ENCODE results near the gene PIPOX.

Gene PIPOX

DNA sequence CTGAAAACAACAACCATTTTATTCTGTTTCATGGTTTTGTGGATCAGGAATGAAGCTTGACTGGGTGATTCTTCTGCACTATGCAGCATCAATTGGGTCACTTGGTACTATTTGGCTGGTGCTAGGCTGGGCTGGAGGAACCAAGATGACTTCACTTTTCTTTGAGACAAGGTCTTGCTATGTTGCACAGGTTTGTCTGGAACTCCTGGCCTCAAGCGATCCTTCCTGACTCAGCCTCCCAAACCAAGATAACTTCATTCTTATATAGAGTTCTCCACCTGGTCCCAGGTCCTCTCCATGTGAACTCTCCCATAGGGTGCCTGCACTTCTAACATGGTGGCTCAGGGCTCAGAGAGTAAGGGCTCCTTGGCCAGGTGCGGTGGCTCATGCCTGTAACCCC, 1.9 kb upstream of the PIPOX start:
- no peak overlapping the region for H3K9ac ChIP-seq (ENCODE audit: low read length)
- peaks cover 27% of the 10 kb centered on the region for H3K4me1 ChIP-seq (ENCODE audit: control insufficient read depth, insufficient read depth, low read length)
- peaks cover 39% of the 10 kb centered on the region for H3K27me3 ChIP-seq (replicated peaks; ENCODE audit: control insufficient read depth, insufficient read depth, low read length)
- H3K36me3 ChIP-seq (ENCODE audit: control insufficient read depth, insufficient read depth, low read length, severe bottlenecking) = no peaks in the 10 kb centered on the region
- no peak for DNase-seq (ENCODE audit: low read depth)
- no peak overlapping the region for H3K4me3 ChIP-seq (ENCODE audit: low read length)
- peaks cover 12% of the 10 kb centered on the region for H3K9me3 ChIP-seq (ENCODE audit: control insufficient read depth, low read length)

DNA sequence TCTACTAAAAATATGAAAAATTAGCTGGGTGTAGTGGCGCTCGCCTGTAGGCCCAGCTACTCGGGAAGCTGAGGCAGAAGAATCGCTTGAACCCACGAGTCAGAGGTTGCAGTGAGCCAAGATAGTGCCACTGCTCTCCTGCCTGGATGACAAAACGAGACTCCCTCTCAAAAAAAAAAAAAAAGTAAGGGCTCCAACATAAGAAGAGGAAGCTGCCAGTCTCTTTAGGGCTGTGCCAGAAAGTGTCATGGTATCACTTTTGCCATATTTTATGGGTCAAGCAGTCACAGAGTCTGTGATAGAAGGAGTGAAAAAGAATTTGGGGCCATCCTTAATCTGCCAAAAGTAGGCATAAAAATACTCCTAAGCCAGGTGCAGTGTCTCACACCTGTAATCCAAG, 1.4 kb upstream of the PIPOX start:
- Histone ChIP-seq H3K4me3 (ENCODE audit: low read length) (no peak overlapping the region), H3K27me3 (replicated peaks; ENCODE audit: control insufficient read depth, insufficient read depth, low read length) (peaks cover 37% of the 10 kb centered on the region), H3K4me1 (ENCODE audit: control insufficient read depth, insufficient read depth, low read length) (peaks cover 32% of the 10 kb centered on the region), H3K9me3 (ENCODE audit: control insufficient read depth, low read length) (peaks cover 8% of the 10 kb centered on the region), H3K36me3 (ENCODE audit: control insufficient read depth, insufficient read depth, low read length, severe bottlenecking) (no peaks in the 10 kb centered on the region), H3K9ac (ENCODE audit: low read length) (no peak overlapping the region)
- no peak for DNase-seq (ENCODE audit: low read depth)

DNA sequence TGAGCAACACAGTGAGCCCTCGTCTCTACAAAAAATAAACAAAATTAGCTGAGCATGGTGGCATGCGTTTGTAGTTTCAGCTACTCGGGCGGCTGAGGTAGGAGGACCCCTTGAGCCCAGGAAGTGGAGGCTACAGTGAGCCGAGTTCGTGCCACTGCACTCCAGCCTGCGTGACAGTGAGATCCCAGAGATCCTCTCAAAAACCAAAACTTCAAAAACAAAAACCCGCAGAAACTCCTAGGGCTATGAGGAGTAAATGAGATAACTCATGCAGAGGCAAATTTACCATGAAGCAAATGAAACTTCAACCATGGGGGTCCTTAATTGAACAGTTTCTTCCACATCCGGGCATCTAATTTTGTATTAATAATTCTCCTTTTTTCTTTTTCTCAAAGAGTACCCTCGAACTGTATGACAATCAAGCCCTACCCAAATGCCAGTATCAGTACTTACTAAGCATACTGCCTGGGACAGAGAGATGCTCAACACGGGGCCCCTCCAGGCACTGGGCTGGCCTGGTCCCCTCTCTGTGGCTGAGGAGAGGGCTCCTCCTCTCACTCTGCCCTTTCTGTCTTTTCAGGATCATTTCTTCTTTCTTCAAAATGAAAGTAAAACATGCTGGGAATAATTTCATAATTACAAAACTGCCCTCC, 789 bp upstream of the PIPOX start:
- H3K9me3 ChIP-seq (ENCODE audit: control insufficient read depth, low read length) = peaks cover 2% of the 10 kb centered on the region
- H3K4me1 ChIP-seq (ENCODE audit: control insufficient read depth, insufficient read depth, low read length) = peaks cover 34% of the 10 kb centered on the region
- H3K4me3 ChIP-seq (ENCODE audit: low read length) = no peak overlapping the region
- H3K9ac ChIP-seq (ENCODE audit: low read length) = no peak overlapping the region
- no peaks in the 10 kb centered on the region for H3K36me3 ChIP-seq (ENCODE audit: control insufficient read depth, insufficient read depth, low read length, severe bottlenecking)
- DNase-seq (ENCODE audit: low read depth) = no peak
- peaks cover 35% of the 10 kb centered on the region for H3K27me3 ChIP-seq (replicated peaks; ENCODE audit: control insufficient read depth, insufficient read depth, low read length)

DNA sequence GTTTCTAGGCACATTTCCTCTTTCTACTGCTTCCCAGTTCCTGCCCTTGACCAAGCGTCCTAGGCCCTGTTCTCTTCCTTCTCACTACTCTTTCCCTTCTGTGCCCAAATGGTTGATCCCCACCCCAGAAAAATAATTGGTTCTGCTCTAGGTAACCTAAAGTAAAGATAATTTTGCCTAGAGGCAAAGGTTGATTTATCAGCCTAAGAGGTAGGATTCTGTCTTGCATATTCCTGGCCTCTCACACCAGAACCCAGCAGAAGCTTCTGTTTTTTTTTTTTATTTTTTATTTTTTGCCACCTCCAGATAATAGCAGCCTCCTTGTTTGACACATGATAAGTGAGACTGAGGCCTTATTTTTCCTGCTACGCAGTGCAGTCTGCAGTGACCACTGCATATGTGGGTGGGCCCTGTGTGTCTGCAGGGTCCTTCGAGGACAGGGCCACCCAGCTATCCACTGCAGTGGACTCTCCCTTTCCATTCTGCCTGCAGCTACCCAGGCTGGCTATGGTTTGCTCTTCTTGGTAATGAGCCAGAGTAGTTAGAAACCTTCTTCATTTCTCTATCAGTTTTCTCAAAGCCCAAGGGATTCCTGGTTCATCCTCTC, 701 bp downstream of the PIPOX start:
- Histone ChIP-seq H3K4me3 (ENCODE audit: low read length) (no peak overlapping the region), H3K9me3 (ENCODE audit: control insufficient read depth, low read length) (no peaks in the 10 kb centered on the region), H3K9ac (ENCODE audit: low read length) (no peak overlapping the region), H3K4me1 (ENCODE audit: control insufficient read depth, insufficient read depth, low read length) (peaks cover 34% of the 10 kb centered on the region), H3K27me3 (replicated peaks; ENCODE audit: control insufficient read depth, insufficient read depth, low read length) (peaks cover 25% of the 10 kb centered on the region), H3K36me3 (ENCODE audit: control insufficient read depth, insufficient read depth, low read length, severe bottlenecking) (no peaks in the 10 kb centered on the region)
- DNase-seq (ENCODE audit: low read depth) = no peak

DNA sequence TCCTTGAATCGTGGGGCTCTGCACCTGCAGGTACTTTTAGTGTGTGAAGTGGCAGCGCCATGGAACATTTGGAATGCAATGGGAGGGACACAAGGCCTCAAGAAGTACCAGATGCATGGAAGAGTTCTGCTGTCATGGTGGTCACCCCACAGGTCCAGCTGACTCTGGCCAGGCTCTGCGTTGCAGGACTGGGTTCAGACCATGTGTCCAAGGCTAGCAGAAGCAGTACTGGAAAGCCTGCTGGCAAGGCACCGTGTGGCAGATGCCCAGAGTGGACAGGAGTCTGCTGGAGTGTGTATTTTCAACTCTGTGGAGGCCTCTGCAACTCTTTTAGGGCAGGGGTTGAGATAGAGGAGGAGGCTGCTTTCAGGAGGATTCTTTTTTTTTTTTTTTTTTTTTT, 2.1 kb downstream of the PIPOX start:
- no peak overlapping the region for H3K9ac ChIP-seq (ENCODE audit: low read length)
- DNase-seq (ENCODE audit: low read depth) = no peak
- no peak overlapping the region for H3K4me3 ChIP-seq (ENCODE audit: low read length)
- peaks cover 32% of the 10 kb centered on the region for H3K4me1 ChIP-seq (ENCODE audit: control insufficient read depth, insufficient read depth, low read length)
- no peaks in the 10 kb centered on the region for H3K36me3 ChIP-seq (ENCODE audit: control insufficient read depth, insufficient read depth, low read length, severe bottlenecking)
- H3K27me3 ChIP-seq (replicated peaks; ENCODE audit: control insufficient read depth, insufficient read depth, low read length) = peaks cover 19% of the 10 kb centered on the region
- H3K9me3 ChIP-seq (ENCODE audit: control insufficient read depth, low read length) = no peaks in the 10 kb centered on the region

DNA sequence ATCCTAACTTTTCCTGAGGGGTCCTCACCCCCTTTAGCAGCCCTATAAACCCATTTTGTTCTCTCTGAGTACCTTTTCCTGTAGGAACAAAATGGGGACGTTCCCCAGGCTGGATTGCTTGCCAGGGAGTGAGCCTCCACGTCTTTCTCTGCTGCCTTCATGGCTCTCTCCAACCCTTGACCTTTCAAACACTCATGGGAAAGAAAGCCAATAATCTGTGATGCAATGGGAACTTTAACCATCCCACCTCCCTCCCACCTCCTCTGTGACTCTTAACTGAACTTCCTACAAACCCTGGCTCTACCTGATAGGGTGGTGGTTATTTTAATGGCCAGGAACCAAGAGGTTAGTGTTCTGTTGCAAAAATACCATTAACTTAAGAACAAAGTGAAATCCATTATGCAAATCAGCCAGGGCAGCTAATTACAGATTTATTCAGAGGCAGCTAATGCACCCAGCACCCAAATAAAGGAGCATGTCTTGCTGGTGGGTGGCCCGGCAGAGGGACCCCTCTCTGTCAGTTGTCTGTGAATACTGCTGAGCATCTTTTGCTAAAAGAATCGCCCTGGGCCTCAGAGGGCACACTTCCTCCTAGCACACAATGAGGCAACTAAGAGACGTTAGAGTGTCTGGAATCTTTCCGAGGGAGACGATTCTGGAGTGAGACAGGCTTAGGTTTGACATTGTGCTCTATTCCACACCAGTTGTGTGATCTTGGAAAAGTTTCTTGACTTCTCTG, 3.0 kb downstream of the PIPOX start:
- no peak overlapping the region for H3K4me3 ChIP-seq (ENCODE audit: low read length)
- DNase-seq (ENCODE audit: low read depth) = no peak
- no peaks in the 10 kb centered on the region for H3K9me3 ChIP-seq (ENCODE audit: control insufficient read depth, low read length)
- no peaks in the 10 kb centered on the region for H3K36me3 ChIP-seq (ENCODE audit: control insufficient read depth, insufficient read depth, low read length, severe bottlenecking)
- peaks cover 24% of the 10 kb centered on the region for H3K4me1 ChIP-seq (ENCODE audit: control insufficient read depth, insufficient read depth, low read length)
- H3K27me3 ChIP-seq (replicated peaks; ENCODE audit: control insufficient read depth, insufficient read depth, low read length) = peaks cover 19% of the 10 kb centered on the region
- H3K9ac ChIP-seq (ENCODE audit: low read length) = no peak overlapping the region

DNA sequence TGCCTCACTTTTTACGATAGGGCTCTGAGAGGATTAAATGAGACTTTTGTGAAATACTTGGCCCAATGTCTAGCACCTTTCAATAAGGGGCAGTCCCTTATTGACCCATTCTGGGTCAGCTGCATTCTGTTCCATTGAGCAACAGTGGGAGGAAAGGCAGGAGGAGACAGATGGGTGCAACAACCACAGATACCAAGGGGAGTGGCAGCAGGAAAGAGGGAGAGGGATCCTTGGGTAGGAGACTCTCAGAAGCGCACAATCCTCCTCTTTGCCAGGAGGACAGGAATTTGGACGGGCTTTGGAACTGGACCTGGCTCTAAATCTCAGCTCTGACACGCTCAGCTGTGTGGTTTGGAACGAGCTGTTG, 3.5 kb downstream of the PIPOX start:
- Histone ChIP-seq H3K27me3 (replicated peaks; ENCODE audit: control insufficient read depth, insufficient read depth, low read length) (peaks cover 24% of the 10 kb centered on the region), H3K4me3 (ENCODE audit: low read length) (no peak overlapping the region), H3K9me3 (ENCODE audit: control insufficient read depth, low read length) (no peaks in the 10 kb centered on the region), H3K9ac (ENCODE audit: low read length) (no peak overlapping the region), H3K36me3 (ENCODE audit: control insufficient read depth, insufficient read depth, low read length, severe bottlenecking) (no peaks in the 10 kb centered on the region), H3K4me1 (ENCODE audit: control insufficient read depth, insufficient read depth, low read length) (peaks cover 24% of the 10 kb centered on the region)
- no peak for DNase-seq (ENCODE audit: low read depth)

DNA sequence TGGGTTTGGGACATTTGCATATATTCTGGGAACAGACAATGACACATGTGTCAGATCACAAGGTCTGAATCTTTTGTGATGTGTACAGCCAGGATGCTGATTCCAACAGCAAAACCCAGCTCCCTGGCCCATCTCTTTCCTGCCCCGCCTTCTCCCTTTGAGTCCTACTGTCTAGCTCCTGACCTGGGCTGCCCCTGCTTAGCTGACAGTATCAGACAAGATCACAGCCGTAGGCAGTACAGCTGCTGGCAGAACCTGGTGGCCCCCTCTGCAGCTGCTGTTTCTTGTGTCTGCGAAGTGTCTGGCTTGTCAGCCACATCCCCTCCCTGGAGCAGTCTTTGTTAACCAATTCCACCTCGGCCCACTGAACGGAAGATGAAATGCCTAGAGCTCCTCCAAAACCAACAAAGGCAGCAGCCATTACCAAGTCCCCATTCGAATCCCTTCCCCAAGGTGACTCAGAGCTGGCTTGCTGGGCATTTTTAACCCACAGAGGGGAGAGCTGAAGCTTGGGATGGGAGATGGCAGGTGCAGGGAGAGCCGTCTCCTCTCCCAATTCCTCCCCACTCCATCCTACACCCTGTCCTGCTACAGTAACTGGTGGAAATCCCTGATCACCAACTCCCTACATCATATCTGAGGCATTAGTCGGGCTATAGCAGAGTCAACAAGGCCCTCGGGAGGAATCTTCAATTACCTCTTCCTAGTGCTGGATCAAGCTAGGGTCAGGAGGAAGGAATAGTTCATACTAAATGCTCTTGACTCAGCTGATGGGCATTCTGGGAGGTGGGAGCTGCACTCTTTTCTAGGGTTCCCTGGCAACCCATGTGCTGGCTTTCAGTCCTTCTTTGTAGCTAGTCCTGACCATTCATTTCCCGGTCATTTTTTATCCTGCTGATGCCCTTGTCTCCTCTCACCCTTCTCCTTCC, 5.8 kb downstream of the PIPOX start:
- H3K4me3 ChIP-seq (ENCODE audit: low read length) = no peak overlapping the region
- peaks cover 13% of the 10 kb centered on the region for H3K4me1 ChIP-seq (ENCODE audit: control insufficient read depth, insufficient read depth, low read length)
- no peak overlapping the region for H3K9ac ChIP-seq (ENCODE audit: low read length)
- no peaks in the 10 kb centered on the region for H3K36me3 ChIP-seq (ENCODE audit: control insufficient read depth, insufficient read depth, low read length, severe bottlenecking)
- no peaks in the 10 kb centered on the region for H3K9me3 ChIP-seq (ENCODE audit: control insufficient read depth, low read length)
- H3K27me3 ChIP-seq (replicated peaks; ENCODE audit: control insufficient read depth, insufficient read depth, low read length) = peaks cover 46% of the 10 kb centered on the region
- no peak for DNase-seq (ENCODE audit: low read depth)

DNA sequence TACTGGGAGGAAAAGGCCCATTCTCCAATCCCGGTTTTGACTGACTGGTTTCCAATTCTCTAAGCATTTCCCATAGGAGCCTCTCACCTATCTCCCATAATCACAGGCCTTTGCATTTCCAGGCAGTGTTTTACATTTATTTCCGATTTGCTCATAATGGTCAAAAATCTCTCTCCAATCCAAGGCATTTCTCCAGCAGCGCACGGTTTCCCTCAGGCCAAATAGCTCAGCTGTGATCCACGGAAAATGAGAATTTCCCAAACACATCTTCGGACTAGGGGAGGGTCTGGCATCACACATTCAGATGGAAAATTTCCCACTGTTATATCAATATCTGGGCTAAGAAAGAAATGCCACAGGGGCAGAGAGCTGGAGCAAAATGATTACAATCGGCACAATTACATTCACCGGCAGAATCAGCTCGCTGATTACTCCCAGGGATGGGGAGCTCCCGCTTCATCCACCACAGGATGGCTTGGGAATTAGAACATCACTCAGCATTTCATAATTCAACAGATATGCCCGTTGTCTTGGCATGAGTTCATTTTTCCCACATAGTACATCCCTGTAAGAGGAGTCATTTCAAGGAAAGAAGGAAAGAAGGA, 6.7 kb downstream of the PIPOX start:
- no peak for DNase-seq (ENCODE audit: low read depth)
- Histone ChIP-seq H3K9me3 (ENCODE audit: control insufficient read depth, low read length) (no peaks in the 10 kb centered on the region), H3K4me3 (ENCODE audit: low read length) (no peak overlapping the region), H3K36me3 (ENCODE audit: control insufficient read depth, insufficient read depth, low read length, severe bottlenecking) (no peaks in the 10 kb centered on the region), H3K4me1 (ENCODE audit: control insufficient read depth, insufficient read depth, low read length) (peaks cover 13% of the 10 kb centered on the region), H3K9ac (ENCODE audit: low read length) (no peak overlapping the region), H3K27me3 (replicated peaks; ENCODE audit: control insufficient read depth, insufficient read depth, low read length) (peaks cover 52% of the 10 kb centered on the region)

DNA sequence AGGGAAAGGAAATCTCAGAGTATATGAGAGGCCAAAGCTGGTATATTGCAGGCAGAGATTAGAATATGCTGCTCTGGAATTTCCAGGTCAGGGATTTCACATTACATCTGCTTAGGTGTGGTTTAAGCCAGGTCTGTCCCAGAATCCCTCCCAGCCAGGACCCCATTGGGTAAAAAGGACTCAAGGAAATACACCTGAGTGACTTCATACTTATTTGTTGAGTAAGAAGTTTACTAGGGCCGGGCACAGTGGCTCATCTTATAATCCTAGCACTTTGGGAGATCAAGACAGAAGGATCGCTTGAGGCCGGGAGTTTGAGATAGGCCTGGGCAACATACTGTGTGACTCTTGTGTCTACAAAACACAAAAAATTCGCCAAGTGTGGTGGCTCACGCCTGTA, 7.2 kb downstream of the PIPOX start:
- H3K4me1 ChIP-seq (ENCODE audit: control insufficient read depth, insufficient read depth, low read length) = peaks cover 13% of the 10 kb centered on the region

More for the DNA sequence above, 7.2 kb downstream of the PIPOX start:
- Histone ChIP-seq H3K36me3 (ENCODE audit: control insufficient read depth, insufficient read depth, low read length, severe bottlenecking) (no peaks in the 10 kb centered on the region), H3K9me3 (ENCODE audit: control insufficient read depth, low read length) (no peaks in the 10 kb centered on the region), H3K27me3 (replicated peaks; ENCODE audit: control insufficient read depth, insufficient read depth, low read length) (peaks cover 52% of the 10 kb centered on the region), H3K4me3 (ENCODE audit: low read length) (no peak overlapping the region), H3K9ac (ENCODE audit: low read length) (no peak overlapping the region)
- no peak for DNase-seq (ENCODE audit: low read depth)
